Esophagus muscularis mucosa (tissue), 4 donors: ENCODE measurements around the gene TRIM45. TPM values are rescaled to one million over a fixed set of nuclear protein-coding genes. Genes with fewer than 3 reads are reported as not detected.

Experiments
- DNase-seq: peaks from one replicate; pipeline ENCODE4 v3.0.0-alpha.2; 2017; ENCODE audit errors: extremely low spot score
- H3K27ac ChIP-seq, 4 donors: fragments of 200-600 bp; sonication (generic); replicated peaks in 1 of 4; 1 replicate in 3 of 4; 2 replicates in 1 of 4; pipeline ENCODE4 v1.5.1; 2016 to 2019; ENCODE audit warnings: mild to moderate bottlenecking in 1 of 4
- H3K27me3 ChIP-seq, 4 donors: fragments of 200-600 bp; sonication (generic); one replicate each; pipeline versions ENCODE4 v1.5.1 to v1.6.0; 2016 to 2019
- H3K36me3 ChIP-seq, 4 donors: fragments of 200-600 bp; sonication (generic); one replicate each; pipeline ENCODE4 v1.5.1; 2016 to 2019
- H3K4me1 ChIP-seq, 4 donors: fragments of 200-600 bp; sonication (generic); one replicate each; pipeline ENCODE4 v1.5.1; 2016 to 2019
- H3K4me3 ChIP-seq, 4 donors: fragments of 200-600 bp; sonication (generic); 1 replicate in 2 of 4; 2 replicates in 2 of 4; pipeline ENCODE4 v1.5.1; 2016 to 2019; ENCODE audit warnings: mild to moderate bottlenecking in 4 of 4, moderate library complexity in 1 of 4
- H3K9me3 ChIP-seq, 4 donors: fragments of 200-600 bp; sonication (generic); 1 replicate in 3 of 4; 2 replicates in 1 of 4; pipeline ENCODE4 v1.5.1; 2016 to 2019
- CTCF ChIP-seq, 3 experiments: fragments of 200-600 bp in 2 of 3; fragments of 450-650 bp in 1 of 3; sonication (generic) in 2 of 3; IDR thresholded peaks; one replicate each; pipeline ENCODE4 v1.5.1; 2017 to 2019; ENCODE audit warnings: antibody characterized with exemption in 3 of 3, mild to moderate bottlenecking in 2 of 3, moderate library complexity in 1 of 3
- EP300 ChIP-seq: sonication (generic); formaldehyde crosslinking; IDR thresholded peaks from one replicate; pipeline ENCODE4 v1.6.1; 2017; ENCODE audit warnings: antibody characterized with exemption
- POLR2A ChIP-seq: fragments of 450-650 bp; IDR thresholded peaks from one replicate; pipeline ENCODE4 v1.6.1; 2017; ENCODE audit warnings: antibody characterized with exemption, moderate library complexity, mild to moderate bottlenecking, low read depth
- POLR2AphosphoS5 ChIP-seq, 2 donors: sonication (generic); formaldehyde crosslinking; IDR thresholded peaks; one replicate each; pipeline ENCODE4 v1.6.1; 2017; ENCODE audit warnings: antibody characterized with exemption in 2 of 2
- WGBS: methylation state at CpG from one replicate; pipeline ENCODE4 v1.1.5; 2018; 5-methylcytosine and 5-hydroxymethylcytosine counted together
- intact Hi-C: fragments of 100-400 bp; cut with DNase I; formaldehyde crosslinking; loops from one replicate; pipeline ENCODE4 v1.15.1; 2023
- total RNA-seq, 4 donors: library from RNA; depleted of rRNA; stranded (reverse); fragments of >200 nt; gene quantifications; one replicate each; pipeline versions ENCODE4 v1.1.0 to v1.2.1, GENCODE V29; 2016

Gene TRIM45
- total RNA-seq, 4 donors from 2014 or later, result 1.4 to 5.4 (median 3.1) TPM

GRCh38 chr1:117147856-117148588 lies 26.5 kb upstream of the TRIM45 start:
- no peak for DNase-seq
- intact Hi-C loops, result no loop called here
- Histone ChIP-seq H3K27me3 (no peaks in the 10 kb centered on the region), H3K4me1 (no peaks in the 10 kb centered on the region), H3K36me3 (no peaks in the 10 kb centered on the region), H3K9me3 (no peaks in the 10 kb centered on the region), H3K4me3 (no peak overlapping the region), H3K27ac (no peak overlapping the region)
- TF ChIP-seq EP300 (no peak), POLR2A (no peak), POLR2AphosphoS5 (IDR thresholded peaks at IDR 0.05) (no peak), CTCF (IDR thresholded peaks at IDR 0.05) (no peak)
- 71% methylated on average over 5 of the region's 5 CpGs for WGBS

- Histone ChIP-seq H3K4me1 (no peaks in the 10 kb centered on the region), H3K4me3 (no peak overlapping the region), H3K27me3 (no peaks in the 10 kb centered on the region), H3K27ac (no peak overlapping the region), H3K9me3 (no peaks in the 10 kb centered on the region), H3K36me3 (no peaks in the 10 kb centered on the region)
- TF ChIP-seq EP300, result no peak
- TF ChIP-seq POLR2AphosphoS5 (IDR thresholded peaks at IDR 0.05), result no peak
- TF ChIP-seq CTCF (IDR thresholded peaks at IDR 0.05), result no peak
- no peak for TF ChIP-seq POLR2A
- intact Hi-C loops, result no loop called here
- no peak for DNase-seq
- WGBS, result 71% methylated on average over 4 of the region's 4 CpGs
Measured at GRCh38 chr1:117147341-117147831, 25.8 kb upstream of the TRIM45 start.

- intact Hi-C loops, result no loop called here
- 69% methylated on average over 8 of the region's 8 CpGs for WGBS
- H3K27me3 ChIP-seq, result no peaks in the 10 kb centered on the region
- H3K9me3 ChIP-seq, result no peaks in the 10 kb centered on the region
- no peak overlapping the region for H3K4me3 ChIP-seq
- TF ChIP-seq CTCF (IDR thresholded peaks at IDR 0.05) (no peak), POLR2A (no peak), POLR2AphosphoS5 (IDR thresholded peaks at IDR 0.05) (no peak), EP300 (no peak)
- H3K27ac ChIP-seq, result no peak overlapping the region
- no peak for DNase-seq
- no peaks in the 10 kb centered on the region for H3K4me1 ChIP-seq
- H3K36me3 ChIP-seq, result no peaks in the 10 kb centered on the region
Measured at GRCh38 chr1:117146575-117147340, 25.2 kb upstream of the TRIM45 start.

GRCh38 chr1:117146072-117146471 lies 24.5 kb upstream of the TRIM45 start:
- no peaks in the 10 kb centered on the region for H3K36me3 ChIP-seq
- H3K27me3 ChIP-seq, result no peaks in the 10 kb centered on the region
- no peak overlapping the region for H3K4me3 ChIP-seq
- 91% methylated on average over 2 of the region's 2 CpGs for WGBS
- DNase-seq, result no peak
- H3K4me1 ChIP-seq, result no peaks in the 10 kb centered on the region
- H3K27ac ChIP-seq, result no peak overlapping the region
- intact Hi-C loops, result no loop called here
- TF ChIP-seq POLR2A (no peak), POLR2AphosphoS5 (IDR thresholded peaks at IDR 0.05) (no peak), EP300 (no peak), CTCF (IDR thresholded peaks at IDR 0.05) (no peak)
- no peaks in the 10 kb centered on the region for H3K9me3 ChIP-seq
